Fibroblast of skin of left biceps (primary cell): ENCODE measurements around the gene TBX21.
"Not testable (repeated sequence)": the region's sequence is repeated elsewhere in the genome, so short reads cannot be mapped to it uniquely, and the experiment has no call there.

Experiments
- DNase-seq, 2 experiments: peaks; one replicate each; pipeline ENCODE4 v3.0.0-alpha.2; 2013; ENCODE audit warnings: low read depth in 2 of 2

The TBX21 gene

GRCh38 chr17:47773649-47774048 lies 40.6 kb downstream of the TBX21 start:
- not testable (repeated sequence) for DNase-seq

- DNase-seq: no peak
Observed at GRCh38 chr17:47774331-47774730, 41.3 kb downstream of the TBX21 start.

- DNase-seq: no peak
Observed at GRCh38 chr17:47774987-47775580, 42.0 kb downstream of the TBX21 start.

- peak in 1 of 2 experiments; percentile 2 for DNase-seq
Observed at GRCh38 chr17:47776330-47777197, 43.5 kb downstream of the TBX21 start.

GRCh38 chr17:47778184-47778635 lies 45.2 kb downstream of the TBX21 start:
- no peak for DNase-seq

- no peak for DNase-seq
Observed at GRCh38 chr17:47781397-47781796, 48.4 kb downstream of the TBX21 start.

- no peak for DNase-seq
Observed at GRCh38 chr17:47785538-47786123, 52.6 kb downstream of the TBX21 start.

- DNase-seq: no peak
Observed at GRCh38 chr17:47789611-47790561, 56.9 kb downstream of the TBX21 start.

GRCh38 chr17:47791025-47791424 lies 58.0 kb downstream of the TBX21 start:
- DNase-seq: no peak

- no peak for DNase-seq
Observed at GRCh38 chr17:47792457-47792856, 59.4 kb downstream of the TBX21 start.

- DNase-seq: no peak
Observed at GRCh38 chr17:47792979-47793378, 59.9 kb downstream of the TBX21 start.
